Cardiac muscle cell (in vitro differentiated cells and primary cell): ENCODE results near the gene SH2D3C. TPM values are rescaled to one million over a fixed set of nuclear protein-coding genes. Genes with fewer than 3 reads are reported as not detected.

Source experiments
- DNase-seq, 2 donors: peaks; one replicate each; pipeline versions ENCODE4 v3.0.0 to v3.0.0-alpha.2; 2010 to 2017; ENCODE audit warnings: low read depth in 1 of 2, low spot score in 1 of 2
- H3K27ac ChIP-seq: fragments of 200-600 bp; sonication (generic); 2 replicates; pipeline ENCODE4 v1.5.1; 2016
- H3K27me3 ChIP-seq: fragments of 200-600 bp; sonication (generic); 2 replicates; pipeline ENCODE4 v1.6.0; 2016; ENCODE audit warnings: control low read depth
- H3K36me3 ChIP-seq: fragments of 200-600 bp; sonication (generic); 2 replicates; pipeline ENCODE4 v1.5.1; 2016; ENCODE audit warnings: control low read depth
- H3K4me1 ChIP-seq: fragments of 200-600 bp; sonication (generic); 2 replicates; pipeline ENCODE4 v1.8.1; 2017; ENCODE audit warnings: low read depth, mild to moderate bottlenecking, mixed run types
- H3K4me3 ChIP-seq: fragments of 200-600 bp; sonication (generic); 2 replicates; pipeline ENCODE4 v1.5.1; 2016; ENCODE audit warnings: mild to moderate bottlenecking
- H3K9me3 ChIP-seq: fragments of 200-600 bp; sonication (generic); 2 replicates; pipeline ENCODE4 v1.5.1; 2017; ENCODE audit warnings: low read depth, mild to moderate bottlenecking, control low read depth
- CTCF ChIP-seq: IDR thresholded peaks from 2 replicates; pipeline ENCODE4 v1.5.1; 2012; ENCODE audit warnings: low read depth, mild to moderate bottlenecking, low read length
- polyA plus RNA-seq: library from polyadenylated mRNA; unstranded; fragments of >200 nt; fragmentation: Nextera tagmentation; extraction: Ambion mirVana; gene quantifications from 2 replicates; pipeline ENCODE4 v1.2.1, GENCODE V29; 2016
- total RNA-seq: library from RNA; depleted of rRNA; stranded (reverse); fragments of >200 nt; gene quantifications from 2 replicates; pipeline ENCODE4 v1.2.3, GENCODE V29; 2016

The SH2D3C gene
- total and polyA plus RNA-seq, 2 experiments from 2014 or later: 3.7 to 9.9 TPM

- Histone ChIP-seq H3K36me3 (no peaks in the 10 kb centered on the region), H3K27ac (no peak overlapping the region), H3K4me1 (peaks cover 5% of the 10 kb centered on the region), H3K27me3 (no peaks in the 10 kb centered on the region), H3K4me3 (no peak overlapping the region), H3K9me3 (no peaks in the 10 kb centered on the region)
- TF ChIP-seq CTCF: no peak
- DNase-seq: no peak
These were observed 5.2 kb downstream of the SH2D3C start for GRCh38 chr9:127773272-127773671.

GRCh38 chr9:127772603-127773002, 5.9 kb downstream of the SH2D3C start:
- no peaks in the 10 kb centered on the region for H3K27me3 ChIP-seq
- no peak overlapping the region for H3K4me3 ChIP-seq
- no peak for DNase-seq
- H3K36me3 ChIP-seq: no peaks in the 10 kb centered on the region
- no peak overlapping the region for H3K27ac ChIP-seq
- no peaks in the 10 kb centered on the region for H3K9me3 ChIP-seq
- TF ChIP-seq CTCF: no peak
- H3K4me1 ChIP-seq: no peaks in the 10 kb centered on the region

GRCh38 chr9:127771570-127772189, 6.8 kb downstream of the SH2D3C start:
- no peak for DNase-seq
- Histone ChIP-seq H3K4me1 (no peaks in the 10 kb centered on the region), H3K4me3 (peak overlapping the region; percentile 12), H3K27me3 (no peaks in the 10 kb centered on the region), H3K36me3 (no peaks in the 10 kb centered on the region), H3K27ac (no peak overlapping the region), H3K9me3 (no peaks in the 10 kb centered on the region)
- no peak for TF ChIP-seq CTCF

GRCh38 chr9:127770905-127771569, 7.4 kb downstream of the SH2D3C start:
- Histone ChIP-seq H3K36me3 (no peaks in the 10 kb centered on the region), H3K4me3 (peak overlapping the region; percentile 23), H3K9me3 (no peaks in the 10 kb centered on the region), H3K27ac (no peak overlapping the region), H3K4me1 (no peaks in the 10 kb centered on the region), H3K27me3 (no peaks in the 10 kb centered on the region)
- TF ChIP-seq CTCF: no peak
- peak; percentile 99 to 100 for DNase-seq

- H3K36me3 ChIP-seq: no peaks in the 10 kb centered on the region
- H3K4me3 ChIP-seq: no peak overlapping the region
- no peak overlapping the region for H3K27ac ChIP-seq
- no peak for TF ChIP-seq CTCF
- H3K27me3 ChIP-seq: no peaks in the 10 kb centered on the region
- no peaks in the 10 kb centered on the region for H3K4me1 ChIP-seq
- DNase-seq: no peak
- H3K9me3 ChIP-seq: no peaks in the 10 kb centered on the region
These were observed 7.9 kb downstream of the SH2D3C start for GRCh38 chr9:127770583-127770904.
